GM18502 (cell line): ENCODE results near the gene DMRTB1.

Experiments used
- ATAC-seq: cut with Tn5 transposase; IDR thresholded peaks from one replicate; pipeline ENCODE4 v1.9.1; 2021; ENCODE audit warnings: mild to moderate bottlenecking; ENCODE audit not compliant: unreplicated experiment, poor library complexity

DMRTB1 gene

DNA sequence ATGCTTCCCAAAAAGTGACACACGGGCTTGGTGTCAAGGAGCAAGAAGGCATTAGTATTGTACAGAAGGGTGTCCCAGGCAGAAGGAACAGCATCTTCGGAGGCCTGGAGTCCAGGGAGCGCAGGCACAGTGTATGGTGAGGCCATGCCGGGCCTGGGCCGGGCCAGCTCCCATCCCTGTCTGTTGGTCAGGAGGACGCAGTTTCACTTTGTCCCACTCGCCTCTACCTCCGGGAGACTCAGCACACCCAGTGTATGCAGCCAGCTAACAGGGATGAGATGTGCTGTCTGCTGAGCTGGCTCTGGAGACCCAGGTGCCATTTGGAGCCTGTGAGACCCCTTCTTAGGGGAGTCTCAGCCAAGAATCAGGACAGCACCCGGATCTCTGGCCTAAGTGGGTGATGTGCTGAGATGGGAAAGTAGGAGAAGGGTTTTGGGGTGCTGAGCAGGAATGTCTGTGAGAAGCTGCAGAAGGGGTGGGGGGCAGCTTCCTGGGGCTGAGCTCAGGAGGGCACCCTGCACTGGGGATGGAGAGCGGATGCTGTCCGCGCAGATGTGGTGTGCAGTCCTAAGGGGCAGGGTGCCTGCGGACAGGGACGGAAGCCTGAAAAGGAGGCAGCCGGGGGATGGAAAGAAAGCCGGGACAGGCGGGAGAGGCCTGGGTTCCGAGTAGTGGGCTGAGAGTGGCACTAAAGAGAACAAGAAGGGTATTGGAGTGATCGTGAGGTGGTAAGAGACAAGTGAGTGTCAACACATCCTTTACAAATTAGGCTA lies 25.7 kb downstream of the DMRTB1 start:
- ATAC-seq: no peak

DNA sequence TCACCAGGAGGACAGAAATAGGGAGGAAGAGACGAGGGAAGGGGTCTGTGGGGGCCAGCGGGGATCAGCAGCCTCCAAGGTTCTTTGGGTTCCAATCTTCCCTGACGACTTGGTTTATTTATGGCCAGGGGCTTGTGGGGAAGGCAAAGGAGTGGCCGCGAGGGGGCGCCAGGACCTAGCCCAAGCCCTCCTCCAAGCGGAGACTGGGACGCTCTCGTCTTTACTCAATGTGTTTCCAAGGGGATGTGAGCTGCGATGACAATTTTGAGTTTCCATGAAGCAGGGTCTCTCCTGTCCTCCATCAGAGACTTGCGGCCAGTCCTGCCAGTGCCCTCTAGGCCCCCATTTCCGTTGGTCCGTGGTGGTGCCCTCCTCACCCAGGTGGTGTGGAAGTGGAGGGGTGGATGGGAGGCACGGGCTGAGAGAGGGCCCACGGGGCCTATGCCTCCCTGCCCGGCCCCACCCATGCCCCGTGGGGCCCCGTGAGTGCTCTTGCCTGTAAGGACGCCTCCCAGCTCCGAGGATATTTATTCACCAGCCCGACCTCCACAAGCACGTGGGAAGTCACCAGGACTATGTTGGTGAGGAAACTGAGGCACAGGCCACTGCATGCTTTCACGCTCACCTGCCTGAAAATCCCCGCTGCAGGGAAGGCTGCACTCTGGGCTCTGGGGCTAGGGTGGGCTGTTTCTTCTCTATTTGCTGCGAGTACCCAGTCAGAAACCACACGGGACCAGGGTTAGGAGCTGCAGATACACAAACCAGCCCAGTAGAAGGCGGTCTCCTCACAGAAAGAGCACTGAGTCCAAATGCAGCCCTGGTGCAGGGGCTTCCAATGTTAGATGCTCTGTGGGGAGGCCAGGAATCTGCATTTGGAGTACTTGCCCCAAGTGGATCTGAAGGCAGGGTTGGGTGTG lies 26.5 kb downstream of the DMRTB1 start:
- no peak for ATAC-seq

DNA sequence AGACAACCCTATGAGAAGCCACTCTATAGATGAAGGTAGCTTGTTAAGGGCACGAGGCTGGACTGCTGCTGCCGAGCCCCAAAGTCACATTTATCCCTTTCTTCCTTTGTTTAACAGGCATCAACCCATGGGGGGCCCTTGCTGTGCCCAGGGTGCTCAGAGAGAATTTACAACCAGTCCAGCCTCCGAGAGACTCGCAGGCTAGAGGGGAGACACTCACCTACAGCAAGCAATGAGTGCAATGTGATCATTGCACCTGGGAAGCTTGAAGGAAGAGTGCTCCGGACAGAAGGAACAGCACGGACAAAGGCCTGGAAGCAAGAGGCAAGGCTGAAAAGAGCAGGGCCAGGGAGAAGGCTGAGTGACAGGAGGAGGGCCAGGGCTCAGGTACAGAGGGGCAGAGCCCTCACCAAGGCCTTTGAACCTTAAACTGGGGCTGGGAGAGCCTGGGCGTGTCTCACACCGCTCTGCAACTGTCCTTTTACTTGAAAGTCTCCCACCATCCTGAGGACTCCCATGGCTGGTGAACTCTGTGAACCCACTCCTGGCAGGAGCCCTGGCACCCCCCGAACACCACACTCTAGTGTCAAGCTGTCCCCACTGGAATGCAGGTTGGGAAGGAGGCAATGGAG lies 27.3 kb downstream of the DMRTB1 start:
- no peak for ATAC-seq

DNA sequence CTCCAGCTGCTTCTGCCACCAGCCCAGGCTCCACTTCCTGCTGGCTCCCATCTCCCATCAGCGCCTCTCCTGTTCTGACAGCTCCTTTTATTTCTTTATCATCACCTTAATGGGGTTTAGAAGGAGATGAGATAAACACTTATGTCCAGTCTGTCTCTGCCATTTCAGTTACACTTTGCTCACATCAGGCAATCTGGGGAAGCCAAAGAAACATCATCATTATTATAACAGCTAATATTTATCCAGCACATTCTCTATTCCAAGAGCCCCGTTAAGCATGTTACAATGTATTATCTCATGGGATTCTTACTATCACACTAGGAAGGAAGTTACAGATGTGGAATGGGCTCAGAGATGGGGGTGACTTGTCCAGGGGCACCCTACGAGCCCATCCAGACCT lies 31.2 kb downstream of the DMRTB1 start:
- no peak for ATAC-seq

DNA sequence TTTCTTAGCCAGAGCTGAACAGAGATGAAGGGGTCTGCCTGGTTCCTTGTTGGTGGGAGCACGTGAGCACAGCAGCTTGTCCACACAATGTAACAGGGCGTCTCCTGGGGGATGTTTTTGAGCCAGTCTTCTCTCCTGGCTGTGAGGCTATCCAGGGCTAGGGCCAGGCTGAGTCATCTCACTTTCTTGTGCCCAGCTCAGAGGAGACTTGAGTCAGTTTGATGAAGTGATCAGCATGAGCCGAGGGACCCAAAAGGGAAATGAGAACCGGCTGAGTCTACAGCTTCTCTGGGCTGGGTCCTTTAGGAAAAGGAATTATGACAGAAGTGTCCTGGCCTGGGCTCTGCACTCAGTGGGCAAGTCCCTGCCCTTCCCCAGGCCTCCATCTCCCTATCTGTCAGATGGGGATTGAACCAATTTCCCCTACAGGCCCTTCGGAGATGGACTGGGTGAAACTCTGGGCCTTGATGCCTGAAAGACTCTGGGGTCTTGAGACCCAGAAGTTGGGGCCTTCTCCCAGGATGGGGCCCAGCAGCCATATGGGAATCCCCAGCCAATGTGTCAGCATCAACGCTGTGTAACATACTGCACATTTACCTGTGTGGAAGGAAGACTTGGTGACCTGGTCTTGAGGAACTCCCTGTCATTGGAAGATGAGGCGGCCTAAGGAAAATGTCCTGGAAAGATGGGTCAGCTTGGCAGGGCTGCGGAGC lies 36.6 kb downstream of the DMRTB1 start:
- ATAC-seq: no peak

DNA sequence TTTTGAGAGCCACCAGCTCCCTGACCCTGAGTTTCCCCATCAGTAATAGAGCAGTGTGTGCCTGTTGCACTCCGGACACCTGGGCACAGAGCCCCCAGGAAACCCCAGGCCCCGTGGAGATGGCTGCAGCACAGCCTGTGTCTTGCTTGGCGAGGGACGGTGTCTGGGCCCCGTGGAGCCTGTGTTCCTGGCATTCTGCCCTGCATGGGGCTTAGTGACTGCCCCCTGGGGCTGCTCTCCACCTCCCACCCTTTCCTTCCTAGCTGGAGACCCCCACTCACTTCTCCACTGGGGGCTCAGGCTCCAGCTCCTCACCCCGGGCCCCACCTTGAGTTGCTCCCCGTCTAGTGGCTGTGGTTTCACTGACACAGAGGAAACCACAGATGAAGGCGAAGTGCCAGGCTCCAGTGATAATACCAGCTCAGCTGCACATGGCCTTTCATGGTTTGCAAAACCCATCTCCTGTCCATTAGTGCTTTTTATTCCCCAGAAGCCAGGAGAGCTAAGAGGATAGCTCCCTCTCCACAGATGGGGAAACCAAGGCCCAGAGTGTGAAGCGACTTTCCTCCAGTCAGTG lies 39.4 kb downstream of the DMRTB1 start:
- ATAC-seq: no peak

DNA sequence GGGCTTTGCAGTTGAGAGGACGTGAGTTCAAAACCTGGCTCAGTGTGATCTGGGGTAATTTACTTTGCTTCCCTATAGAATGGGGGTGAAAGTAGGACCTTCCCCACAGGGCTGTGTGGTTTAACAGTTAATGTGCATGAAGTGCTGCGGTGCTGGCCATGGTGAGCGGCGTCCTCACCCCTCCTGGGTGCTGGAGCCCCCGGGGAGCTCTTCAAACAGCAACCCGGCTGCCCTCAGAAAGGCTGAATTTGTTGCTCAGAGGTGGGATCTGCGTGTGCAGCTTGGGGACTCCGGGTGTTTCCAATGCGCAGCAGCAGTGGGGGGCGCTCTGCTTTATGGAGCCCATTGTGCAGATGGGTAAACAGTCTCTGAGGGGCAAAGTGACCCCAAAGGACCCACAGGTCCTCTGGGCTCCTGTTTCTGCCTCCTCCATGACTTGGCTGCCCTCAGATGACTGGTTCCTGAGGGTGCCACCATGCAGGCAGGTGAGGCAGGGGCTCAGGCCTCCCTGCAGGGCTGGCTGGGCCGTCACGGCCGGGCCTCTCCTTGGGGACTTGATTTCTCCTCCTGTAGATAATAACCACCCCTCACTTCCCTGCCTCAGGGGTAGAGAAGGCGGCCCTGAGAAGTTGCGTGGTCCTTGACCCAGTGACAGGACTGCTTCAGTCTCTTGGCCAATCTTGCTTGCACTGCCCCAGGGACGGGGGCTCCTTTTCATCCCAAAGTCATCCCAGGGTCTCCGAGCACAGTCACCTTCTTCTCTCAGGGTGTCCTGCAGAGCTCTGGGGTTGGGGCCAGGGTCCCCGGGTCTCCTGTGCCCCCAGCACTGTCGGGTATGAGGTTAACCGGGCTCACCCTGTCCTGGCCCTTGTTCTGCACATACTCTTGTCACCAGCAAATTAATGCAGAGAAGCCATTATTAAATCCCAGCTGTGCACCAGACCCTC lies 40.3 kb downstream of the DMRTB1 start:
- ATAC-seq: no peak

DNA sequence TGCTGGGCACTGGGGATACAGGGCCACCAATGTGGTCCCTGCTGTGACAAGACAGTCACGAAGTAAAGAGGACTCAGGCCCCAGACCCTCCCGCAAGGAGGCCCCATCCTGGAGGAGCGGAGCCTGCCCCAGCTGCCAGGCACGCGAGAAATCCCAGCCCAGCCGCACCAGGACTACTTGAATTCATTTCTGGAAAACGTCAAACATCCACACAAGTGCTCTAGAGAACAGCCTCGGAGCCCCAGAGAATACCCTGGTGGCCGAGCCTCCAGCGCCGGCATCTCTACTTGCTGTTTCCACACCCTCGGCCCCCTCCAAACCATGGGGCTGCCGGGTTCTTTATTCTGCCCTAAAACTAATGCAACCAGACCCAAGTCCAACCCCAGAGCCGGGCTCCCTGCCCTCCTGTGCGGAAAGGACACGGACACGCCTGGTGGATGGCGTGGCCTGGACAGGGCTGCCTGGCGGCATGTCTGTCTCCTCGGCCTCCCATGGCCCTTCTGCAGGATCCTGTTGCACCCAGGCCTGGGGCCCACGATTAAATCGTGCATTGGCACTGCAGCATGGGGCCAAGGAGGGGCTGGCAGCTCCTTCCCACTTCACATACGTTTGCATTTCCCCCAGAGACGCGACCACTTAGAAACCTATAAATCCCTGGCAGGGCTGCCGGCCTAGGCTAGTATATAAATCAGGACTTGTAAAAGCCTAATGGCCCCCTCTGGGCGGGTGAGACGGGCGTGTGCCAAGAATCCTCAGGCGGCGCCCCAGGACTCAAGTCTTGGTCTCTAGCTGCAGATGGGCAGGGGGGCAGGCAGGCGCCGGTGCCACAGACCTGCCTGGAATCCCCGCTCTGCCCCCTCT lies 41.2 kb downstream of the DMRTB1 start:
- no peak for ATAC-seq

DNA sequence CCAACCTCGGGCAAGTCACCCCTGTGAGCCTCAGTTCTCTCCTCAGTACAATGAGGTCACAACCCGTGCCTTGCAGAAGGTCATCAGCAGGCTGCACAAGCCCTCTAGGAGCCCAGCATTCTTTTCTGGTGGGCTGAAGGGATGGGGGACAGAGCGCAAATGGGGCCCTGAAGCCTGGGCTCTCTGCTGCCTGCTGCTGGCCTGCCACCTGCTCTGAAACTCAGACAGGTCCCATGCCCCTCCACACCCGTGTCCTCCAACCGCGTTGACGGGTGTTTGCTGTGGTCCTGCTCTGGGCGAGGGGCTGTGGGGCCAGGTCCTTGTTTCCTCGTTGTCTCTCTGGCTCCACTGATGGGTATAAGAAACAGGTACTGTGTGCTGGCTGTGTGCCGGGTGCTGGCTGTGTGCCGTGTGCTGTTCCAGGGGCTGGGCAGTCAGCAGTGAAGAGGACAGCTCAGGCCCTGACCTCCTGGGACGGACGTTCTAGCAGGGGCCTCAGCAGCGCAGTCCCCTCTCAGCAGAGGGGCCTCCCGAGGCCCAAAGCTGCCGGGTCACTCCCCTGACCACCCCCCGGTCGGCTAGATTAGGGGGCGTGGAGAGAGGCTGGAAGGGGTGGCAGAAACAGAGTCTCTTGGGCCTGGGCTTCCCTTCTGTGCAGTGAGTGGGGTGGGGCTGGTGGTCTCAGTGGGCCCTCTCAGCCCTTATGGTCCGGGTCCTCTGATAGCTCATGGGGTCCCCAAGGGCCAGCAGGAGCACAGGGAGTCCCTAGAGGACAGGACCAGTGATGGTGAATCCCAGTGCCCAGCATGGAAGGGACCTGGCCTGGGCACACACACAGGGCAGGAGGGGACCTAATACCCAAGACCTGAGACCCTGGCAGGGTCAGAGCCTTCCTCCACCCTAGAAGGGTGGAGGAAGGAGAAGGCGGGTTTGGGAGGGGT lies 42.1 kb downstream of the DMRTB1 start:
- ATAC-seq: no peak

DNA sequence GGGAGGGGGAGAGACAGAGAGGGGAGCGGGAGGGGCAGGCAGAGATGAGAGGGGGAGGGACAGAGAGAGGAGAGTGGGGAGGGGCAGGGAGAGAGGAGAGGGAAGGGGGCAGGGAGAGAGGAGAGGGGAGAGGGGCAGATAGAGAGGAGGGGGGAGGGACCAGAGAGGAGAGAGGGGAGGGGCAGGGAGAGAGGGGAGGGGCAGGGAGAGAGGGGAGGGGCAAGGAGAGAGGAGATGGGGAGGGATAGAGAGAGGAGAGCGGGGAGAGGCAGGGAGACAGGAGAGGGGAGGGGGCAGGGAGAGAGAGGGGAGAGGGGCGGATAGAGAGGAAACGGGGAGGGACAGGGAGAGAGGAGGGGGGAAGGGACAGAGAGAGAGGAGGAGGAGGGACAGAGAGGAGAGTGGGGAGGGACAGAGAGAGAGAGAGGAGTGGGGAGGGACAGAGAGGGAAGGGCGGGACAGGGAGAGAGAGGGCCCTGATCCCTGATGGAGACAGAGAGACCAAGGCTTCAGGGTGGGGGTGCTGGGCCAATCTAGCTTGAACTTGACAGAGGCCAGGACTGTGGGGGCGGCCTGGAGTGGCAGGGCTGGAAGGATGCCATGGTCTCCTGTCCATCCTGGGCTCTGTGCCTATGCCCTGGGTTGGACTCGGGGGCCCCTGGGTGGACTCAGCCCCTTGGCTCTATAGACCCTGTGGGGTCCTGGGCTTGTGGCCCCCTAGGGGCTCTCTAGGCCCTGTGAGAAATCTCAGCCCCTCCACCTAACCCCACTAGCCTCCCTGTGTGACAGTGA lies 43.6 kb downstream of the DMRTB1 start:
- no peak for ATAC-seq

DNA sequence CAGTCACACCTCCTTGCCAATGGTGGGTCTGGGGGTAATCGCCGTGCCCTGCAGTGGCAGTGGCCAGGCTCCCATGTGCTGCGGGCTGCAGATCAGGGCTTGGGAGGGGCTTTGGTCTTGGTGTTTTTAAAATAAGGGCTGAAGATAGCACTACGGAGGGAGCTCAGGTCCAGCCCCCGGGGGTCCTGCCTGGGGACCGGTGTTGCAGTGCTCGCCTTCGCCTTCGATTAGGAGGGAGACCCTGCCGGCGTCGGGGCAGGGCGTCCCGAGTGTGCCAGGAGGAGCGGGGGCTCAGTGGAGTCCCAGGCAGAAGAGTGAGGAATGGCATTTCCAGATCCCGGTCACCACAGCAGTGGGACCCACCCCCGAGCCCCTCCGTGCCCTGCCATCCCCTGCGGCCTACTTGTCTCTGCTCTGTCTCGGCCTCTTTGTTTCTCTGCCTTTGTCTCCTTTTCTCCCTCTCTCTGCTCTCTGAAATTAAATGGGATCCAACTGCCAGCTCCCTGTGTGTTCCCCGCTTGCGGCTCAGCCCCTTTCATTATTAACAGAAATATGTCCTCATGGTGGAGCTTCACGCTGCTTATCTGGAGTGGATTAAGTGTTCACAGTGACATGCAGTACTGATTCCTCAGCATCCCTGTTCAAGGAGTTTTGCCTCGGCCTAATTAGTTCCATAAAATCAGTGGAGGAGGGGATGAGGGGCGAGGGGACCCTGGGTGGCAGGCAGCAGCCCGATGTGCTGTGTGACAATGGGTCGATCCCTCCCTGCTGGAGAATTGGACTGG lies 44.4 kb downstream of the DMRTB1 start:
- ATAC-seq: no peak

DNA sequence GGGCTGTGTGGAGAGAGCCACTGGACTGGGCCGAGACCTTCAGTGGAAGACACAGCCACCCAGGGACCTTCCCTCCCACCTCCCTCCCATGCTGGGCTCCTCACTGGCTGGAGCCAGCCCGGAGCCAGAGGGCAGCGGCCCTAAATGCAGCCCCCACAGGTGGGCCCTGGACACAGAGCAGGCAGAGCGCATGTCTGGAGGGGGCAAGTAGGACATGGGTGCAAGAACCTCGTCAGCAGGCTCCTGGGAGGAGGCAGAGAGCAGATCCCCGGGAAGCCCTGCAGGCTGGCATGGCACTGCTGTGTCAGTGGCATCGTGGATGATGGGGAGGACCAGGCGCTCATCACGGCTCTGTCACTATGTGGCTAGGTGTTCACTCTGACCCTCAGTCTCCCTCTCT lies 45.7 kb downstream of the DMRTB1 start:
- no peak for ATAC-seq

DNA sequence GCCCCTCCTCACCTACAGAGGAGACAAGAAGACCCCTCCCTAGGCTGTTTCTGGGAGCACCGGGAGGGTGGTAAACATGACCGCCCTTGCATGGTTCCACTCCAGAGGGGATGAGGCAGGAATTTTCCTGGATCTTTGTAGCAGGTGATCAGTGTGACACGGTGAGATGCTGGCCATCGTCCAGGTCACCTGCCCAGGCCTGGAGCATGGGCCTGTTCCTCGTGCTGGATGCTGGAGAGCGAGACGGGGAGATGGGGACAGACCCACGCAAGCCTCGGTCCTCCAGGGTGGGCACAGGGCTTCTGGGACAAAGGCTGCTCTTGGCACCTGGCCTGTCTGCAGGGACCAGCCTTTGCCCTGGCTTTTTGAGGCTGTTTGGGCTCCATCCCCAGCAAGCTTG lies 46.2 kb downstream of the DMRTB1 start:
- no peak for ATAC-seq

DNA sequence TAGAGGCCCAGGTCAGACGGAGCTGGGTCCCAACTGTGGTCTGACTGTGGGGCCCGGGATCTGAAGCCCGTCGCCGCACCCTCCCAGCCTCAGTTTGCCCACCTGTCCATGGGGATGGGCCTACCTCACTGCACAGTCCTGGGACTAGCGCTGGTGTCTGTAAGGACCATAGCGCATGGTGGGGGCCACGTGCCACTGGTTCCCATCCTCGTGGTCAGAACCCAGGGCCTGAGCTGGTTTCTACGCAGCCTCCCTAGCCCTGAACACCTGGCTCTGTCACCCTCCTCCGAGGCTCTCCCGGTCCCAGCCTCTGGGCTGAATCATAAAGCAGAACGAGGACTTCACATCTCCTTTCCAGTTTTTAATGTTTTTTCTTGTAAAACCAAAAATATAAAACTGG lies 46.7 kb downstream of the DMRTB1 start:
- ATAC-seq: no peak

DNA sequence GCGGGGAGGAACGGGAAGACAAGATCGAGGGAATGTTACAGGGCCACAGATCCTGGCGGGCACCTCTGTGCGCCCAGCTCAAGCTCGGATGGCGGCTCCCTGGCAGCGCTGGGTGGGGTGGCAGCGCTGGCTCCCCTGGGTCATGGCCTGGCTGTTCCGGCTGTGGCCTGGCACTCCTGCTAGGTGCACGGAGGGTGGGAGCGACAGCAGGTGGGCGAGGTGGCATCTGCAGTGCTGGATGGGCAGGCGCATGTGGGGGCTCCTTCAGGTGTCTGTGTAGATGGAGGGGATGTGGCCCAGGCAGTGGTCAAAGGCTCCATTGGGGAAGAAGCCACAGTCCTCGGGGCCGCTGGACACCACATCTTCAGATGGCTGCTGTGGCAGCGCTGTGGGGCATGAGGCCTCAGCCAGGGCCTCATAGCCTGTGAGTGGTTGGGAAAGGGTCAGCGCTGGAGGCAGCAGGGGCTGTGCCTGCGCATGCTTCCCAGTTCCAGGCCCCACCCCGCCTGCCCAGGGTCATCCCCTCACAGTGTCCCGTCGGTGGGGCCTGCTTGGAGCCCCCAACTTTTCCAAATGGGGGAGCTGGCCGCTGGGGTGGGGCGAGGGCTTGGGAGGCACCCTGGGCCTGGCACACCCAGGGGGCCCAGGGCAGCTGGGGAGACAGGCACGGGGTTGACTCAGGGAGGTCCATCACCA lies 47.3 kb downstream of the DMRTB1 start:
- no peak for ATAC-seq
